ENCODE results near the gene PHF21A.

- TF ChIP-seq CTCF (IDR thresholded peaks at IDR 0.05; ENCODE audit: extremely low read depth in 1 of 2, insufficient read depth in 1 of 2, low read depth in 1 of 2, low read length in 2 of 2): no peak
- no peak for TF ChIP-seq POLR2AphosphoS5 (IDR thresholded peaks at IDR 0.05; ENCODE audit: insufficient read depth, low read depth, low read length)
- TF ChIP-seq POLR2A (IDR thresholded peaks at IDR 0.05; ENCODE audit: low read depth, low read length): no peak
- no peak for TF ChIP-seq MYC (IDR thresholded peaks at IDR 0.05; ENCODE audit: low read depth, low read length)
Observed at GRCh38 chr11:45935349-45936064, 185.7 kb downstream of the PHF21A start.

Data from endothelial cell of umbilical vein (primary cell).